OCI-LY1 (cell line): ENCODE data around the gene IPO13.

Experiments
- H2AFZ ChIP-seq: fragments of 200-600 bp; sonication (generic), shearing (Covaris generic); 2 replicates; pipeline ENCODE4 v1.6.0; 2014; ENCODE audit warnings: antibody characterized with exemption, mild to moderate bottlenecking, low read length
- H3F3A ChIP-seq: fragments of 200-600 bp; sonication (generic), shearing (Covaris generic); 2 replicates; pipeline ENCODE4 v1.6.0; 2014; ENCODE audit warnings: mild to moderate bottlenecking, antibody characterized with exemption, low read length, moderate library complexity; ENCODE audit not compliant: insufficient read depth
- H3K27ac ChIP-seq: fragments of 200-600 bp; sonication (generic); 2 replicates; pipeline ENCODE4 v1.5.1; 2014; ENCODE audit warnings: low read length, mixed run types, mild to moderate bottlenecking, low read depth; ENCODE audit not compliant: poor library complexity, severe bottlenecking
- H3K27me3 ChIP-seq: fragments of 200-600 bp; sonication (generic); 2 replicates; pipeline ENCODE4 v1.6.0; 2014; ENCODE audit warnings: antibody characterized with exemption, mild to moderate bottlenecking, low read length, moderate library complexity; ENCODE audit not compliant: insufficient read depth
- H3K36me3 ChIP-seq: fragments of 200-600 bp; sonication (generic); 2 replicates; pipeline ENCODE4 v1.6.1; 2014; ENCODE audit warnings: mild to moderate bottlenecking, antibody characterized with exemption, low read length, moderate library complexity, mixed read lengths; ENCODE audit not compliant: insufficient read depth
- H3K4me1 ChIP-seq: fragments of 200-600 bp; sonication (generic); 2 replicates; pipeline ENCODE4 v1.5.1; 2014; ENCODE audit warnings: mild to moderate bottlenecking, low read length, moderate library complexity; ENCODE audit not compliant: insufficient read depth, severe bottlenecking
- H3K4me2 ChIP-seq: fragments of 200-600 bp; sonication (generic), shearing (Covaris generic); 2 replicates; pipeline ENCODE4 v1.6.1; 2014; ENCODE audit warnings: low read length
- H3K4me3 ChIP-seq: fragments of 200-600 bp; sonication (generic); 2 replicates; pipeline ENCODE4 v1.5.1; 2014; ENCODE audit warnings: low read length, low read depth, mild to moderate bottlenecking, mixed read lengths; ENCODE audit not compliant: poor library complexity, severe bottlenecking
- H3K79me2 ChIP-seq: fragments of 200-600 bp; shearing (Covaris generic); 2 replicates; pipeline ENCODE4 v1.6.1; 2016; ENCODE audit warnings: mixed run types, low read length, mixed read lengths; ENCODE audit not compliant: insufficient read depth
- H3K9ac ChIP-seq: fragments of 200-600 bp; sonication (generic), shearing (Covaris generic); 2 replicates; pipeline ENCODE4 v1.6.1; 2014; ENCODE audit warnings: mild to moderate bottlenecking, low read length, mixed read lengths
- H3K9me2 ChIP-seq: fragments of 200-600 bp; sonication (generic), shearing (Covaris generic); 2 replicates; pipeline ENCODE4 v1.6.1; 2014; ENCODE audit warnings: low read depth, mild to moderate bottlenecking, low read length, mixed read lengths
- H3K9me3 ChIP-seq: fragments of 200-600 bp; shearing (Covaris generic); 2 replicates; pipeline ENCODE4 v1.6.1; 2014; ENCODE audit warnings: low read length, mixed read lengths
- H4K20me1 ChIP-seq: fragments of 200-600 bp; sonication (generic), shearing (Covaris generic); 2 replicates; pipeline ENCODE4 v1.6.0; 2016; ENCODE audit warnings: mild to moderate bottlenecking, low read length; ENCODE audit not compliant: insufficient read depth
- EZH2 ChIP-seq: fragments of 200-600 bp; sonication (generic), shearing (Covaris generic); IDR thresholded peaks from 2 replicates; pipeline ENCODE4 v1.8.0; 2017; ENCODE audit warnings: borderline replicate concordance, mixed run types, mild to moderate bottlenecking, antibody characterized with exemption, low read length, moderate library complexity, mixed read lengths
- TF ChIP-seq, protein P1 (sequence below): fragments of 200-600 bp; sonication (generic), shearing (Covaris generic); IDR thresholded peaks from 2 replicates; pipeline ENCODE4 v1.5.1; 2017; ENCODE audit warnings: mild to moderate bottlenecking, antibody characterized with exemption, low read length, moderate library complexity, mixed read lengths

The IPO13 gene

DNA sequence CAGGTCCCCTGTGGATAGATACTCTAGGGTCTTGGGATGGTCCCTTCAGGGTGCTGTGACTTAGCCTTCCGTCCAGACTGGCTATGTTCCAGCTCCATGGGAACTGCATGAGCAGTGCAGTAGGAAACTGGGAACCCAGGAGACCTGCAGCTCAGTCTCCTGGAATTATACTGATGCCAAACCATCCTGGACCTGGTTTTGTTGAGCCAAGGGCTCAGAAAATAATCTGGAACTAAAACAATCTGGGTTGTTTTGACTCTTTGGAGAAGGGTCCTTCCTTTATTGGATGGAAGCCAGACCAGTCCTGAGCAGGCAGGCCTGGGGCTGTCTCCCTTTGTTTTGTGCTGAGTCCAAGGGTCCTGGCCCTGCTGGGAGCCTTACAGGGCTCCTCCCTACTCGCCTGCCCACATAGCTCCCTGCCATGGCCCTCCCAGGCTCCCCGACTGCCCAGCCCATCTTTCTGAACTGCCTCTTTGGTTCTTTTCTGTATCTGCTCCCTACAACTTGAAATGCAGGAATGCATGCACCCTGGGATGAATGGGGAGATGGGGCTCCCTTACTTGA is 1.2 kb downstream of the IPO13 start:
- no peaks in the 10 kb centered on the region for H4K20me1 ChIP-seq
- H3K4me2 ChIP-seq, result peak overlapping the region; percentile 82
- peak overlapping the region; percentile 85 for H3K4me3 ChIP-seq
- H2AFZ ChIP-seq, result no peak overlapping the region
- H3K4me1 ChIP-seq, result peaks cover 31% of the 10 kb centered on the region
- no peaks in the 10 kb centered on the region for H3K9me3 ChIP-seq
- H3K27ac ChIP-seq, result no peak overlapping the region
- peaks cover 11% of the 10 kb centered on the region; the same call in 1 of the 2 replicates for H3K36me3 ChIP-seq
- TF ChIP-seq, protein P1, sequence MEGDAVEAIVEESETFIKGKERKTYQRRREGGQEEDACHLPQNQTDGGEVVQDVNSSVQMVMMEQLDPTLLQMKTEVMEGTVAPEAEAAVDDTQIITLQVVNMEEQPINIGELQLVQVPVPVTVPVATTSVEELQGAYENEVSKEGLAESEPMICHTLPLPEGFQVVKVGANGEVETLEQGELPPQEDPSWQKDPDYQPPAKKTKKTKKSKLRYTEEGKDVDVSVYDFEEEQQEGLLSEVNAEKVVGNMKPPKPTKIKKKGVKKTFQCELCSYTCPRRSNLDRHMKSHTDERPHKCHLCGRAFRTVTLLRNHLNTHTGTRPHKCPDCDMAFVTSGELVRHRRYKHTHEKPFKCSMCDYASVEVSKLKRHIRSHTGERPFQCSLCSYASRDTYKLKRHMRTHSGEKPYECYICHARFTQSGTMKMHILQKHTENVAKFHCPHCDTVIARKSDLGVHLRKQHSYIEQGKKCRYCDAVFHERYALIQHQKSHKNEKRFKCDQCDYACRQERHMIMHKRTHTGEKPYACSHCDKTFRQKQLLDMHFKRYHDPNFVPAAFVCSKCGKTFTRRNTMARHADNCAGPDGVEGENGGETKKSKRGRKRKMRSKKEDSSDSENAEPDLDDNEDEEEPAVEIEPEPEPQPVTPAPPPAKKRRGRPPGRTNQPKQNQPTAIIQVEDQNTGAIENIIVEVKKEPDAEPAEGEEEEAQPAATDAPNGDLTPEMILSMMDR, result no peak
- no peak for TF ChIP-seq EZH2
- H3K9me2 ChIP-seq, result no peaks in the 10 kb centered on the region
- H3K9ac ChIP-seq, result peak overlapping the region; percentile 90
- no peaks in the 10 kb centered on the region for H3K27me3 ChIP-seq
- no peaks in the 10 kb centered on the region for H3F3A ChIP-seq
- no peaks in the 10 kb centered on the region for H3K79me2 ChIP-seq

DNA sequence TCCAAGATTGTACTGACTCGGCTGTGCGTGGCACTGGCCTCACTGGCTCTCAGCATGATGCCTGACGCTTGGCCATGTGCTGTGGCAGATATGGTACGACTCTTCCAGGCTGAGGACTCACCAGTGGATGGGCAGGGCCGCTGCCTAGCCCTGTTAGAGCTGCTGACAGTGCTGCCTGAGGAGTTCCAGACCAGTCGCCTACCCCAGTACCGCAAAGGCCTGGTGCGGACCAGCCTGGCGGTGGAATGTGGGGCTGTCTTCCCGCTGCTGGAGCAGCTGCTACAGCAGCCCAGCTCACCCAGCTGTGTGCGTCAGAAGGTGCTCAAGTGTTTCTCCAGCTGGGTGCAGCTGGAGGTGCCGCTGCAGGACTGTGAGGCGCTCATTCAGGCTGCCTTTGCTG is 2.9 kb downstream of the IPO13 start:
- H3K9me3 ChIP-seq, result no peaks in the 10 kb centered on the region
- no peak overlapping the region for H3K9ac ChIP-seq
- H3K4me1 ChIP-seq, result peaks cover 31% of the 10 kb centered on the region
- H3K27me3 ChIP-seq, result no peaks in the 10 kb centered on the region
- H3K9me2 ChIP-seq, result no peaks in the 10 kb centered on the region
- H3K27ac ChIP-seq, result no peak overlapping the region
- no peak overlapping the region for H2AFZ ChIP-seq
- no peaks in the 10 kb centered on the region for H3F3A ChIP-seq
- peaks cover 11% of the 10 kb centered on the region; the same call in 1 of the 2 replicates for H3K36me3 ChIP-seq
- H4K20me1 ChIP-seq, result no peaks in the 10 kb centered on the region
- no peak overlapping the region for H3K4me2 ChIP-seq
- H3K79me2 ChIP-seq, result no peaks in the 10 kb centered on the region
- TF ChIP-seq EZH2, result no peak
- TF ChIP-seq, protein P1, result no peak
- H3K4me3 ChIP-seq, result no peak overlapping the region

DNA sequence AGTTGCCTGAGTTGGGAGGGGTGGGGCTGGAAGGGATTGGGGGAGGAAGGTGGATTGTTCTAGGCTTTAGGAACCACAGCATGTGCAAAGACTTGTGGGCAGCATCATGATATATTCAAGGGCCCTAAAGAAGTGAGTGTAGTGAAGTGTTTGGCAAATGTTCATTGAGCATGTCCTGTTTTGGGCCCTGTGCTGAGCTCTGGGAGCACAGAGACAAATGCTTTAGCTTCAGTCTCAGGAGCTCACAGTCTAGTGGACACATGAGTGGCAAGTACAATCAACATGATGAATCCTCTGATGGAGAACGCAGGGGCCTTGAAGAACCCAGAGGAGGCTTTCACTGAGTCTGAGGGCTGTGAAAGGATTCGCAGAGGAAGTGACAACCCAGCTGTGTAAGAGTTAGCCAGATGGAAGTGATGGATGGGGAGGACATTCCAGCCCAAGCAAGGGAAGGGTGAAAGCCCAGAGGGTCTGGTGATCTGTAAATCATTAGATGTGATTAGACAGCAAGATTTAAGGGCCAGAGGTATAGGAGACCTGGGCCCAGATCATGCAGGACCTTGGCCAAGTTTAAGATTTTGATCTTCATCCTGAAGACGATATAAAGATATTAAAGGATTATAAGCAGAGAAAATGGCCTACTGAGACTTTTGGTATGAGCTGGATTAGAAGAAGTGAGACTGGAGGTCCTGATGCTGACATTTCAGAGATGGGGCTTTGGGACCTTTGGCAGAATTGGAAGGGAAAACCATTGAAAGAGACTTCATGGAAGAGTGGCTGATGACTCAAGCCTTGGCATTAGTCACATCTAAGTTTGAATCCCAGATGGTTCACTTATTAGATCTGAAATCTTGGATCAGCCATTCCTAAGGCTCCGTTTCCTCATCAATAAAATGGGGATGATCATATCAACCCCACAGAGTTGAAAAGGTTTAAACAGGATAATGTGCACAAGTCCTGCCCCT is 4.6 kb downstream of the IPO13 start:
- Histone ChIP-seq H3K27me3 (no peaks in the 10 kb centered on the region), H2AFZ (no peak overlapping the region), H3K4me2 (no peak overlapping the region), H3K79me2 (no peaks in the 10 kb centered on the region), H3K9ac (no peak overlapping the region), H3K9me2 (no peaks in the 10 kb centered on the region), H3K36me3 (peaks cover 11% of the 10 kb centered on the region; the same call in 1 of the 2 replicates), H3K9me3 (no peaks in the 10 kb centered on the region), H3F3A (no peaks in the 10 kb centered on the region), H3K27ac (no peak overlapping the region), H3K4me1 (peaks cover 16% of the 10 kb centered on the region), H4K20me1 (no peaks in the 10 kb centered on the region), H3K4me3 (no peak overlapping the region)
- TF ChIP-seq EZH2, result no peak
- TF ChIP-seq, protein P1, result no peak
